ENCODE results near the gene RNF169.
A peak's percentile ranks its signal among the peaks of the same experiment; 100 is the strongest.

RNF169 gene

DNA sequence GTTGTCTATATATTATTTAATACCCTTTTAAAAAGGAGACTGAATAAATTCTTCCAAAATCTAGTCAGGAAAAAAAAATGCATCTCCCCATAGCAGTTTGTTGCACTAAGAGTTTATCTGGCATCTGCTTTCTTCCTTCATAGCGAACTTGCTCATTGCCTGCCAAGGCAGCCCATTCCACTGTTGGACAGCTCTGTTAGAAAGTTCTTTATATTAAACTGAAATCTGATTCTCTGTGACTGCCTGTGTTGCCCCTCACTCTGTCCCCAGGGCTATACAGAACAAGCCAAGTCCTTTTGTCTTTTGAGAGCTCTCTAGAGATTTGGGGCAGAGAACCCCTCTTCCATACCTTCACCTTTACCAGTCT is 14.1 kb upstream of the RNF169 start:
- ATAC-seq (ENCODE audit: low read depth), result no peak
- no peaks in the 10 kb centered on the region for H3K36me3 ChIP-seq (ENCODE audit: low read depth)
- H3K27me3 ChIP-seq (ENCODE audit: insufficient read depth, poor library complexity, severe bottlenecking), result peaks cover 37% of the 10 kb centered on the region
- no peak overlapping the region for H3K4me3 ChIP-seq (ENCODE audit: severe bottlenecking)
- no peaks in the 10 kb centered on the region for H3K4me1 ChIP-seq (ENCODE audit: insufficient read depth, poor library complexity, severe bottlenecking)
- TF ChIP-seq, protein P1, sequence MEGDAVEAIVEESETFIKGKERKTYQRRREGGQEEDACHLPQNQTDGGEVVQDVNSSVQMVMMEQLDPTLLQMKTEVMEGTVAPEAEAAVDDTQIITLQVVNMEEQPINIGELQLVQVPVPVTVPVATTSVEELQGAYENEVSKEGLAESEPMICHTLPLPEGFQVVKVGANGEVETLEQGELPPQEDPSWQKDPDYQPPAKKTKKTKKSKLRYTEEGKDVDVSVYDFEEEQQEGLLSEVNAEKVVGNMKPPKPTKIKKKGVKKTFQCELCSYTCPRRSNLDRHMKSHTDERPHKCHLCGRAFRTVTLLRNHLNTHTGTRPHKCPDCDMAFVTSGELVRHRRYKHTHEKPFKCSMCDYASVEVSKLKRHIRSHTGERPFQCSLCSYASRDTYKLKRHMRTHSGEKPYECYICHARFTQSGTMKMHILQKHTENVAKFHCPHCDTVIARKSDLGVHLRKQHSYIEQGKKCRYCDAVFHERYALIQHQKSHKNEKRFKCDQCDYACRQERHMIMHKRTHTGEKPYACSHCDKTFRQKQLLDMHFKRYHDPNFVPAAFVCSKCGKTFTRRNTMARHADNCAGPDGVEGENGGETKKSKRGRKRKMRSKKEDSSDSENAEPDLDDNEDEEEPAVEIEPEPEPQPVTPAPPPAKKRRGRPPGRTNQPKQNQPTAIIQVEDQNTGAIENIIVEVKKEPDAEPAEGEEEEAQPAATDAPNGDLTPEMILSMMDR (IDR thresholded peaks at IDR 0.05; ENCODE audit: poor library complexity, severe bottlenecking), result no peak
- no peak for DNase-seq (ENCODE audit: low spot score)
- no peak overlapping the region for H3K27ac ChIP-seq (ENCODE audit: poor library complexity, severe bottlenecking)
- H3K9me3 ChIP-seq (ENCODE audit: severe bottlenecking), result no peaks in the 10 kb centered on the region

DNA sequence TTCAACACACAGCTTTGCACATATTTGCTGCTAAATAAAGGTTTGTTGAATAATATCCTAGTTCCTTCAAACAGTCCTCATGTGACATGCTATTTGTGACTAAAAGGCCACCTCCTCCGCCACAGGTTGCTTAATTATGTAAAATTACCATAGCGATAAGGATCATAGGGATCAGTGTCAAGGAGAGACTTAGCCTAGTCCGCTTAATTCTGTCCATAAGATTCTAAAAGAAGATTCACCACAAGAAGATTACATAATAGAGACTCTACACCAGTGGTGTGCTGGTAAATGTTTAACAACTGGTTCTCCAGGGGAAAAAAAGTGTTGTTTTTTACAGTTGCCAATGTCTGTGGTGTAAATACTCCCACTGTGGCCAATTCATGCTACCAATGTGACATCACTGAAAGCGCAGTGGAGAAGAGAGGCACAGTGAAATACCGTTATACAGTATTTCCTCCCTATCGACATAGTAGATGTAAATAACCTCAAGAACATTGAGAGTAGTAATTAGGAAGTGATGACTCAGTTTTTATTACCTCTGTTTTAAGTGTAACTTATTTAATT is 13.2 kb upstream of the RNF169 start:
- Histone ChIP-seq H3K36me3 (ENCODE audit: low read depth) (no peaks in the 10 kb centered on the region), H3K27ac (ENCODE audit: poor library complexity, severe bottlenecking) (no peak overlapping the region), H3K9me3 (ENCODE audit: severe bottlenecking) (no peaks in the 10 kb centered on the region), H3K4me1 (ENCODE audit: insufficient read depth, poor library complexity, severe bottlenecking) (no peaks in the 10 kb centered on the region), H3K27me3 (ENCODE audit: insufficient read depth, poor library complexity, severe bottlenecking) (peaks cover 28% of the 10 kb centered on the region), H3K4me3 (ENCODE audit: severe bottlenecking) (no peak overlapping the region)
- TF ChIP-seq, protein P1 (IDR thresholded peaks at IDR 0.05; ENCODE audit: poor library complexity, severe bottlenecking), result no peak
- ATAC-seq (ENCODE audit: low read depth) (no peak), DNase-seq (ENCODE audit: low spot score) (no peak)

DNA sequence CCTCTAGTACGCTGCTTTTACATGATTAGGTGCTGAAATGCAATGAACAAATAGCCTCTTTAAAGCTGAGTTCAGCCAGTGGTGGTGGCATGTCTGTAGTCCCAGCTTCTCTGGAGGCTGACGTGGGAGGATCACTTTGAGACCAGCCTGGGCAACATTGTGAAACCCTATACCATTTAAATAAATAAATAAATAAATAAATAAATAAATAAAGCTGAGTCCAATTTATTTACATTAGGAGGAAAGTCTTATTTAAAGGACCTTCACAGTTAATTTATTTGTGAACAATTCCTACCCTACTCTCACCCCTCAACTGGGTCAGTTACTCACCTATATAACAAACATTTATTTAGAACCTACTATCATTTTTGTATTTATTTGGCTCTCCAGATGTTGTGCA is 12.6 kb upstream of the RNF169 start:
- DNase-seq (ENCODE audit: low spot score) (no peak), ATAC-seq (ENCODE audit: low read depth) (no peak)
- Histone ChIP-seq H3K4me1 (ENCODE audit: insufficient read depth, poor library complexity, severe bottlenecking) (no peaks in the 10 kb centered on the region), H3K36me3 (ENCODE audit: low read depth) (no peaks in the 10 kb centered on the region), H3K4me3 (ENCODE audit: severe bottlenecking) (no peak overlapping the region), H3K27ac (ENCODE audit: poor library complexity, severe bottlenecking) (no peak overlapping the region), H3K9me3 (ENCODE audit: severe bottlenecking) (no peaks in the 10 kb centered on the region), H3K27me3 (ENCODE audit: insufficient read depth, poor library complexity, severe bottlenecking) (peaks cover 22% of the 10 kb centered on the region)
- TF ChIP-seq, protein P1 (IDR thresholded peaks at IDR 0.05; ENCODE audit: poor library complexity, severe bottlenecking), result no peak

DNA sequence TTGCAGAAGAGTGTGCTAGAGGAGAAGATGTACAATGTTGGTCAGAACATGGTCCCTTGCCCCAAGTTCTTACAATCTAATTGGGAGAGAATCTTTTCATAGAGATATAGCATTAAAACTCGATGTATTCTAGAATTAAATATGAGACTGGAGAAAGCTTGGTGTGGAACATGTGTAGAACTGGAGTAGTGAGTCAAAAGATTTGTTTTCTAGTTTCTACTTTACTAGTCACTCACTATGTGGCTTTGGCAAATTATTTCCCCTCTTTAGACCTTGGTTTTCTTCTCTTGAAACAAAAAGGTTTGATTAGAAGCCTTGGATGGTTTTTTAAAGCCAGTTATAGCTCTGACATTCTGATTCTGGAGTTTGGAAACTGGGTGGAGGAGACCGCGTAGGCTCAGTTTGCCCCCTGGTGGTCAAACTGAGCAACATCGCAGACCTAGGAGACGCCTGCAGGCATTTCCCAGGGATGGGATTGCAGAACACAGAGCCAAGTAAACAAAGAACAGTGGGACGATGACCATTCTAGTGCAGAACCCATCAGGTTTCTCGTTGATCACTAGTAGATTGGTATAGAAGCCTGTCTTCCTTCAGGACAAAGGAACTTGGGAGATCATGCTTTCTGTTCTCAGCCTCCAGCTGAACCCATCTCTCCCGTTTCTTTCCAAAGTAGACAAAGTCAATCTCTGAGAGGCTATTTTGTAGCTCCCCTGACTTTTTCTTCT is 8.9 kb upstream of the RNF169 start:
- no peaks in the 10 kb centered on the region for H3K4me1 ChIP-seq (ENCODE audit: insufficient read depth, poor library complexity, severe bottlenecking)
- DNase-seq (ENCODE audit: low spot score) (no peak), ATAC-seq (ENCODE audit: low read depth) (peak; percentile 95)
- H3K27ac ChIP-seq (ENCODE audit: poor library complexity, severe bottlenecking), result no peak overlapping the region
- H3K27me3 ChIP-seq (ENCODE audit: insufficient read depth, poor library complexity, severe bottlenecking), result no peaks in the 10 kb centered on the region
- TF ChIP-seq, protein P1 (IDR thresholded peaks at IDR 0.05; ENCODE audit: poor library complexity, severe bottlenecking), result peak; percentile 95
- no peaks in the 10 kb centered on the region for H3K9me3 ChIP-seq (ENCODE audit: severe bottlenecking)
- no peak overlapping the region for H3K4me3 ChIP-seq (ENCODE audit: severe bottlenecking)
- no peaks in the 10 kb centered on the region for H3K36me3 ChIP-seq (ENCODE audit: low read depth)

DNA sequence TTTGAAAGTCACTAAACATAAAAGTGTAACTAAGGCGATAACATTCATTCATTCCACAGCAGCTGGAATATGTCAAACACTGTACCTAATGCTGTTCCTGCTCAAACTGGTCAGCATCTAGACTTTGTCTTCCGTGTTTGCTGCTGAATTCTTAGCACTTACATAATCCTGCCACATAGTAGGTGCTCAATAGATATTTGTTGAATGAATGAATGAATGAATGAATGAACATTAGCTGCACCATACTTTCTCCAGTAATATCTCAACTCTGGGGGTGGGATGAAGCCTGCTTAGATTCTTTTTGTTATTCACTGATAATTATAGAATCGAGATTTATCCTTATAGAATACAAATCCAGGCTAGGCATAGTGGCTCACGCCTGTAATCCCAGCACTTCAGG is 6.6 kb upstream of the RNF169 start:
- Histone ChIP-seq H3K9me3 (ENCODE audit: severe bottlenecking) (no peaks in the 10 kb centered on the region), H3K4me1 (ENCODE audit: insufficient read depth, poor library complexity, severe bottlenecking) (no peaks in the 10 kb centered on the region), H3K4me3 (ENCODE audit: severe bottlenecking) (no peak overlapping the region), H3K27ac (ENCODE audit: poor library complexity, severe bottlenecking) (no peak overlapping the region), H3K27me3 (ENCODE audit: insufficient read depth, poor library complexity, severe bottlenecking) (no peaks in the 10 kb centered on the region), H3K36me3 (ENCODE audit: low read depth) (no peaks in the 10 kb centered on the region)
- ATAC-seq (ENCODE audit: low read depth), result no peak
- DNase-seq (ENCODE audit: low spot score), result no peak
- TF ChIP-seq, protein P1 (IDR thresholded peaks at IDR 0.05; ENCODE audit: poor library complexity, severe bottlenecking), result no peak

Data from RWPE2 (cell line).